Diencephalon (tissue), 1 donor: ENCODE data around the gene PLP2. TPM values are rescaled to one million over a fixed set of nuclear protein-coding genes. Genes with fewer than 3 reads are reported as not detected.

Experiments
- small RNA-seq: library from RNA; depleted of rRNA; stranded (forward); fragments of <200 nt; gene quantifications from one replicate; pipeline ENCODE3, GENCODE V24; 2014
- total RNA-seq: library from RNA; depleted of rRNA; stranded (reverse); fragments of >200 nt; gene quantifications from one replicate; pipeline ENCODE4 v1.2.3, GENCODE V29; 2014

Gene PLP2, protein sequence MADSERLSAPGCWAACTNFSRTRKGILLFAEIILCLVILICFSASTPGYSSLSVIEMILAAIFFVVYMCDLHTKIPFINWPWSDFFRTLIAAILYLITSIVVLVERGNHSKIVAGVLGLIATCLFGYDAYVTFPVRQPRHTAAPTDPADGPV
- 3.5 TPM for total RNA-seq

DNA sequence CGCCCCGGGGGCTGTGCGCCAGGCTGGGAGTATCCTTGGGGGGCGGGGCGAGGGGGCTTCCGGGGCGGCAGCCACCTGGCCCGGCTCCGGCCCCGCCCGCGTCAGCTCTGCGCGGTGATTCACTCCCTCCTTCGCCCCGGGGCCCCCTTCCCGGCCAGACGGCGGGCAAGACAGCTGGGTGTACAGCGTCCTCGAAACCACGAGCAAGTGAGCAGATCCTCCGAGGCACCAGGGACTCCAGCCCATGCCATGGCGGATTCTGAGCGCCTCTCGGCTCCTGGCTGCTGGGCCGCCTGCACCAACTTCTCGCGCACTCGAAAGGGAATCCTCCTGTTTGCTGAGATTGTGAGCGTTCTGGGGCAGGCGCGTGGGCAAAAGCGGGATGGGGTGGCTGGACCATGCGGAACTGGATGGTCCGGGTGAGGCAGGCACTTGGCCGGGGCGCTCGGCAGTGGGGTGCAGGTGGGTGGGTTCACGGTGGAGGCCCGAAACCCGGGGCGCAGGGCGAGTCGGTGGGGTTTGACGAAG is at the start of gene PLP2:
Gene PLP2 (plus strand): TSS at position 147 of the 528 bp plus-strand sequence. CDS start 103 bp downstream, at position 250.

DNA sequence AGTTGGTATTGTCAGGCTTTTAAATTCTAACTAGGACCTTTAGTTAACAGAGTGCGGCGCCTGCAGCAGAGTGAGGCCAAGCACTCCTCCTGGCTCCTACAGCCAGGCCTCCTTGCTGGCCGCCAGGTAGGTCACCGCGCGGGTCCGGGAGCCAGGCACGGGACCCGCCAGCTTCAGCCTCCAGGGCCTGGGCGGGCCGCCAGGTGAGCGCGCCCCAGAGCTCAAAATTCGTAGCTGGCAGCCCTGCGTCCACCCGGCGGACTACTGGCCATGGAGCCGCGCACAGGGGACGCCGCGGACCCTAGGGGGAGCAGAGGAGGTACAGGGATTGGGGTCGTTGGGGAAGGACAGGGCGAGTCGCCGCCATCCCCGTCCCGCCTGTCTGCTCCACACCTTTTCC is 9.1 kb upstream of the PLP2 start, which contains the start of gene MAGIX:
Gene MAGIX (plus strand): TSS at position 139 of the 400 bp plus-strand sequence. CDS start 132 bp downstream, at position 271.

DNA sequence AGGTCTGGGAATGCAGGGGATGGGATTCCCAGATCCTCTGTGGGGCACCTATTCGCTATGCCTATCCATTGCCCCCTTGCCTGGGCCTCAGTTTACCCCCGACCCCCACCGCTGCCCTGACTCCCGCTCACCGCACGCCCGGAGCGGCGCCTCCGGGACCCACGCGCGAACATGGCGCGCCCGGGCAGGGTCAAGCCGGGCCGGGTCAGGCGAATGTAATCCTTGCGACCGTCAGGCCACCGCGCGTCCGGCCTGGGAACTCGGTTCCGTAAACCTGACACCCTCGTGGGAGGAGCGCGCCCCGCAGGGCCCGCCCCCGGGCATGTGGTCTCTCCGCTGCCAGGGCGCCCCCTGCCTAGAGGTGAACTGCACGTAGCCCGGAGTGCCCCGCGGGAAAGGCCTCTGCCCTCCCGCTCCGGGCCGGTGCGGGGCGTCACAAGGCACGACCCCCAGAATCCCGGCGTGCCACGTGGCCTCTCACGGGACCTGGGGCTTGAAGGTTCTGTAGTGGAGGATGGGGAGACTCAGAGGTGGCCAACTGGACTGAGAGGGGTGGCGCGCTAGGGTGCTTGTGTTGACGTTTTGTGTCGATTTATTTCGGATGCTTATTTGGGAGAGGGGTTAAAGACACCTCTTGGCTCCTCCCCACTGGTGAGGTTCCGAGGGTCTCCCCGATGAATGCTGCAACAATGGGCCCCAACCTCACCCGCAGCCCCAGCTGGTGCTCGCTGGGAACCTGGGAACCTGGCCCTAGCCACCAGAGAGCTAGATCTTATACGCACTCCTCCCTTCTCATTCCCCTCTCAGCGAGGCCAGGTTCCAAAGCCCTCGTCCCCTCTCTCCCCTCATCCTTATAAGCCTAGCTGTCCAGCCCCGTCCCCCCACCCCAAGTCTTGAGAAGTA is 14.7 kb downstream of the PLP2 start, which contains the start of gene PRICKLE3:
Gene PRICKLE3 (minus strand): TSS at position 249 of the 903 bp plus-strand sequence. CDS start 76 bp downstream, at position 173.

DNA sequence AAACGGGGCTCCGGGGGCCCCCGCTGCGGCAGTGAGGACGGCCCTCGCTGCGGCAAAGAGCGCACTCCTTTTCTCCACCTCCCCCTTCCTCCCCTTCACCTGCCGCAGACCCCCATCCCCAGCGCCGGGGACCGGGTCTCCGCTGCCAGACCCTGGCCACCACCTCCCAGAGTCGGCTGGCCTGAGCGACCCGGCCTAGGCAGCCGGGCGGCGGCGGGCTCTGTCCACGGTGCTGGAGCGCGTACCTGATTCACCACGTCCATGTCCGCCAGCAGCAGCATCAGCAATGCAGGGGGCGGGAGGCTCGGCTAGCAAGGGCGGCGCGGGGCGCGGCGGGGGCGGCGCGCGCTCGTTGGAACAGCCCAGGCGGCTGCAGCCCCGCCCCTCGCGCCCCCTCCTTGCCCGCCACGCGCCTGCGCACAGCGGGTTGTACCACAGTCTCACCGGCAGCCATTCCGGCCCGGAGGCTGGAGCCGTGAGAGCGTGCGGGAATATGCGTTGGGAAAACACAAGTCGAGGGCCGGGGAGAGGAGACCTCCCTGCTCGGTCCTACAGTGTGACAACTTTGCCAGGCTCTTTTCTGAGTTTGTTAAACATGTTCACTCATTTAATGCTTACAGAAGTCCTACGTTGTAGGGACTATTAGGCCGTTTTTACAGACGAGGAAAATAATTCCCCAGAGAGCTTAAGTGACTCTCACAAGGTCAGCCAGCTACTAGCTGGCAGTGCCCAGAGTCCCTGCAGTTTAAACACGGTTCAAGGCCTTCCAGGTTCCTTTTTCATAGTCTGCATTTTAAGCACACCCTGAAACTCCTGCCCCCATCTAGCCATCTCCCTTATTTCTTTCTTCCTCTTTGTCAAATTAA is 28.4 kb downstream of the PLP2 start, which contains the start of gene SYP:
Gene SYP (minus strand): TSS at position 288 of the 866 bp plus-strand sequence. CDS start 7 bp downstream, at position 281.

Small RNA genes lying within 50 kb of the gene (small RNA-seq; reads per million reads assigned to genes)
- not detected for gene RN7SL262P

Other genes starting within 250 kb of the PLP2 start
- gene OTUD5, start 214.3 kb upstream of the PLP2 start, total RNA-seq: 29.3 TPM
- gene KCND1, start 200.1 kb upstream of the PLP2 start, total RNA-seq: 4.2 TPM
- gene GRIPAP1, start 169.6 kb upstream of the PLP2 start, total RNA-seq: 38.8 TPM
- gene TFE3, start 128.5 kb upstream of the PLP2 start, total RNA-seq: 13.6 TPM
- 3.5 TPM for gene CCDC120, start 112.9 kb upstream of the PLP2 start, total RNA-seq
- gene PRAF2, start 97.9 kb upstream of the PLP2 start, total RNA-seq: 11.5 TPM
- 23.8 TPM for gene WDR45, start 92.0 kb upstream of the PLP2 start, total RNA-seq
- 22.4 TPM for gene GPKOW, start 48.2 kb upstream of the PLP2 start, total RNA-seq
- gene MAGIX, start 9.1 kb upstream of the PLP2 start, total RNA-seq: 2.8 TPM
- gene PRICKLE3, start 14.5 kb downstream of the PLP2 start, total RNA-seq: 0.69 TPM
- 273 TPM for gene SYP, start 28.3 kb downstream of the PLP2 start, total RNA-seq
- not detected for gene CACNA1F, start 61.4 kb downstream of the PLP2 start, total RNA-seq
- 6.7 TPM for gene CCDC22, start 63.6 kb downstream of the PLP2 start, total RNA-seq
- gene FOXP3, start 92.8 kb downstream of the PLP2 start, total RNA-seq: not detected
- gene PPP1R3F, start 97.9 kb downstream of the PLP2 start, total RNA-seq: 15.7 TPM
- gene GAGE10, start 131.7 kb downstream of the PLP2 start, total RNA-seq: not detected
- gene GAGE12J, start 150.1 kb downstream of the PLP2 start, total RNA-seq: not detected
- gene GAGE13, start 159.7 kb downstream of the PLP2 start, total RNA-seq: not detected